Neural progenitor cell (in vitro differentiated cells): ENCODE results near the gene FOXO1.

Experiments used
- CTCF ChIP-seq: fragments of 200-600 bp; sonication (generic); IDR thresholded peaks from 2 replicates; pipeline ENCODE4 v1.5.1; 2017; ENCODE audit warnings: antibody characterized with exemption, mild to moderate bottlenecking
- EZH2 ChIP-seq: fragments of 200-600 bp; sonication (generic); IDR thresholded peaks from 2 replicates; pipeline ENCODE4 v1.6.1; 2017; ENCODE audit warnings: antibody characterized with exemption, mild to moderate bottlenecking, moderate library complexity
- EZH2phosphoT487 ChIP-seq: fragments of 200-600 bp; sonication (generic); IDR thresholded peaks from 2 replicates; pipeline ENCODE4 v1.6.1; 2017; ENCODE audit warnings: antibody characterized with exemption

- no peak for TF ChIP-seq EZH2phosphoT487
- TF ChIP-seq CTCF, result no peak
- TF ChIP-seq EZH2, result no peak
These were observed 1.2 kb upstream of the FOXO1 start for GRCh38 chr13:40667622-40667978.
